Stomach (tissue), 9 donors: ENCODE measurements around the gene OSTF1. TPM values are rescaled to one million over a fixed set of nuclear protein-coding genes. Genes with fewer than 3 reads are reported as not detected.

Experiments
- DNase-seq, 2 donors: peaks; one replicate each; pipeline versions ENCODE4 v3.0.0 to v3.0.0-alpha.2; 2013 to 2019
- H3K27ac ChIP-seq, 5 donors: fragments of 200-600 bp in 4 of 5; sonication (generic) in 4 of 5; one replicate each; pipeline ENCODE4 v1.5.1; 2013 to 2019; ENCODE audit warnings: mild to moderate bottlenecking in 1 of 5, moderate library complexity in 1 of 5
- H3K27me3 ChIP-seq, 3 donors: fragments of 200-600 bp; sonication (generic); one replicate each; pipeline ENCODE4 v1.5.1; 2017 to 2019; ENCODE audit warnings: mixed run types in 1 of 3
- H3K36me3 ChIP-seq, 4 donors: fragments of 200-600 bp; sonication (generic); 1 replicate in 3 of 4; 2 replicates in 1 of 4; pipeline ENCODE4 v1.5.1; 2016 to 2019
- H3K4me1 ChIP-seq, 4 donors: fragments of 200-600 bp; sonication (generic); one replicate each; pipeline ENCODE4 v1.5.1; 2016 to 2019
- H3K4me3 ChIP-seq, 4 donors: fragments of 200-600 bp; sonication (generic) in 3 of 4; one replicate each; pipeline ENCODE4 v1.5.1; 2016 to 2019; ENCODE audit warnings: mild to moderate bottlenecking in 1 of 4
- H3K9me3 ChIP-seq, 4 donors: fragments of 200-600 bp; sonication (generic); one replicate each; pipeline ENCODE4 v1.5.1; 2016 to 2019
- EP300 ChIP-seq: sonication (generic); formaldehyde crosslinking; IDR thresholded peaks from one replicate; pipeline ENCODE4 v1.6.1; 2017; ENCODE audit warnings: antibody characterized with exemption
- POLR2A ChIP-seq, 4 donors: fragments of 450-650 bp; IDR thresholded peaks; one replicate each; pipeline ENCODE4 v1.6.1; 2016; ENCODE audit warnings: antibody characterized with exemption in 4 of 4, control low read depth in 2 of 4, mild to moderate bottlenecking in 1 of 4, moderate library complexity in 1 of 4
- POLR2AphosphoS5 ChIP-seq, 3 donors: sonication (generic); formaldehyde crosslinking; IDR thresholded peaks; one replicate each; pipeline ENCODE4 v1.6.1; 2016; ENCODE audit warnings: antibody characterized with exemption in 3 of 3
- WGBS, 5 donors: extraction: QIAGEN DNeasy Blood & Tissue Kit in 3 of 5; methylation state at CpG; one replicate each; pipeline versions ENCODE4 v1.1.5 to v1.1.7; 2013 to 2018; 5-methylcytosine and 5-hydroxymethylcytosine counted together
- intact Hi-C: fragments of 100-400 bp; cut with DNase I; formaldehyde crosslinking; loops from one replicate; pipeline ENCODE4 v1.15.1; 2023; ENCODE audit warnings: low total_unique reads
- polyA plus RNA-seq, 3 donors: library from polyadenylated mRNA; stranded (reverse); fragments of 200-250 nt; gene quantifications; one replicate each; pipeline ENCODE4 v1.2.3, GENCODE V29; 2013
- total RNA-seq, 5 donors: library from RNA; depleted of rRNA; stranded (reverse); fragments of >200 nt; gene quantifications; one replicate each; pipeline versions ENCODE4 v1.1.0 to v1.2.3, GENCODE V29; 2014 to 2016
- TF ChIP-seq, protein P1 (sequence below), 7 experiments: fragments of 450-650 bp in 4 of 7; fragments of 200-600 bp in 3 of 7; sonication (generic) in 3 of 7; IDR thresholded peaks; one replicate each; pipeline ENCODE4 v1.5.1; 2016 to 2019; ENCODE audit warnings: antibody characterized with exemption in 7 of 7, control low read depth in 2 of 7, mild to moderate bottlenecking in 1 of 7
- donor health status: healthy with polysubstance abuse.
- donor health status: Bipolar disorder and iron deficiency.
- donor health status: healthy.

Gene OSTF1
- total and polyA plus RNA-seq, 8 donors, result 2.2 to 79.4 (median 43.5) TPM; not detected in 1

DNA sequence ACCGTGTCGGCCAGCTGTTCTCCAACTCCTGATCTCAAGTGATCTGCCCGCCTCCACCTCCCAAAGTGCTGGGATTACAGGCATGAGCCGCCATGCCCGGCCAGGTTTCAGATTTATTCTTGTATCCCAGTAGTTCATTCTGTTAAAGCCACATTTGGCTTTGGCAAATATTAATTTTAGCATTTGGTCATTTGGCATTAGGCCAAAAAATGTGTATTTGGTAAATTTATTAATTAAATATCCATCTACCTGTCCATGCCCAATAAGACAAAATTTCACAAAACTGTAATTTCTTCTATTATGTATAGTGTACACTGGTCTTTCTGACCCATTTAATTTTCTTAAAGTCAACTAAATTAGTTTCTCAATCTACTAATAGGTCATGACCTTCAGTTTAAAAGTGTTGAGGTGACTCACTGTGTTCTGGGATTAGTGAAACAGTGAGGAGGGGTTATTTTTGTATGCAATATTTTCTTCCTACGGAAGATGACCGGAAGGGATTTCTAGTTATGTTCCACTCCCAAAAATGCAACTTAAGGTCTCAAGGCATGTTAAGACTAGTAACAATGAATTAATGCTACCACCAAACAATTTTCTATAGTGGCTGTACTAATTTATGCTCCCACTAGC, 21.0 kb downstream of the OSTF1 start:
- 86 to 95% (median 92%) methylated on average over 7 of the region's 7 CpGs for WGBS, 5 donors
- Histone ChIP-seq H3K27ac (peak overlapping the region in 4 of 5 donors; percentile 22 to 74 (median 59)), H3K4me1 (peaks cover 0 to 96% (median 49%) of the 10 kb centered on the region in 4 donors), H3K27me3 (no peaks in the 10 kb centered on the region), H3K9me3 (no peaks in the 10 kb centered on the region), H3K36me3 (no peaks in the 10 kb centered on the region), H3K4me3 (no peak overlapping the region)
- intact Hi-C loops, result no loop called here
- TF ChIP-seq, protein P1, sequence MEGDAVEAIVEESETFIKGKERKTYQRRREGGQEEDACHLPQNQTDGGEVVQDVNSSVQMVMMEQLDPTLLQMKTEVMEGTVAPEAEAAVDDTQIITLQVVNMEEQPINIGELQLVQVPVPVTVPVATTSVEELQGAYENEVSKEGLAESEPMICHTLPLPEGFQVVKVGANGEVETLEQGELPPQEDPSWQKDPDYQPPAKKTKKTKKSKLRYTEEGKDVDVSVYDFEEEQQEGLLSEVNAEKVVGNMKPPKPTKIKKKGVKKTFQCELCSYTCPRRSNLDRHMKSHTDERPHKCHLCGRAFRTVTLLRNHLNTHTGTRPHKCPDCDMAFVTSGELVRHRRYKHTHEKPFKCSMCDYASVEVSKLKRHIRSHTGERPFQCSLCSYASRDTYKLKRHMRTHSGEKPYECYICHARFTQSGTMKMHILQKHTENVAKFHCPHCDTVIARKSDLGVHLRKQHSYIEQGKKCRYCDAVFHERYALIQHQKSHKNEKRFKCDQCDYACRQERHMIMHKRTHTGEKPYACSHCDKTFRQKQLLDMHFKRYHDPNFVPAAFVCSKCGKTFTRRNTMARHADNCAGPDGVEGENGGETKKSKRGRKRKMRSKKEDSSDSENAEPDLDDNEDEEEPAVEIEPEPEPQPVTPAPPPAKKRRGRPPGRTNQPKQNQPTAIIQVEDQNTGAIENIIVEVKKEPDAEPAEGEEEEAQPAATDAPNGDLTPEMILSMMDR (IDR thresholded peaks at IDR 0.05), result no peak
- TF ChIP-seq POLR2A (IDR thresholded peaks at IDR 0.05) (no peak), EP300 (no peak), POLR2AphosphoS5 (IDR thresholded peaks at IDR 0.05) (no peak)
- DNase-seq, result no peak

DNA sequence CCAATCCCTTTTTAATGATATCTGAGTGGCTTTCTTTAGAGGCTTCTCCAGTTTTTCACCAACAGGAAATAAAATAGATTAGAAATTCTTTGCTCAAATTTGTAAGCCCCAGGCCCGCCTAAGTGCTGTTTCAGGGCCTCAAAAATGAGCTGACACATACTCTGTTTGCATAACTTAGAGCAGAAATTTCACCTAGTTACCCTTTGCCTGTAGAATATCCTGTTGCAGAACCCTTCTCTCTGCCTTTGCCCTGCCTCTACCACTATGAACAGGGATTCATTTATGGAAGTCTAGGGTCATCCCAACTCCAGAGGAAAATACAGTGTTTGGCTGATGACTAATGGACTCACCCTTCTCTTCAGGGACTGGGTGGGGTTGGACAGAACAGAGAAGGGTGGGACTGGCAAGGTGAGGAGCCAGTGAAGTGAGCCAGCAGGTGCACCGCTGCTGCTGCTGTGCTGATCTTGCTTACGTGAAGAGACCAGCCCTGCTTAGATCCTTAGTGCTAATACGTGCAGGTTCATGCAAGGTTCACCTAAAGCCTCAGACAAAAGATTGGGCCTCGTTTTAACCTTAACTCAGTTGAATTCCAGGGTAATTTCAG, 22.8 kb downstream of the OSTF1 start:
- Histone ChIP-seq H3K27ac (peak overlapping the region in 3 of 5 donors; percentile 4 to 56 (median 47)), H3K27me3 (no peaks in the 10 kb centered on the region), H3K4me1 (peaks cover 0 to 86% (median 42%) of the 10 kb centered on the region in 4 donors), H3K4me3 (no peak overlapping the region), H3K9me3 (no peaks in the 10 kb centered on the region), H3K36me3 (no peaks in the 10 kb centered on the region)
- WGBS, 5 donors, result 37 to 61% (median 52%) methylated on average over 5 of the region's 5 CpGs
- intact Hi-C loops, result no loop called here
- peak; percentile 39 to 74 for DNase-seq
- TF ChIP-seq EP300 (no peak), POLR2A (IDR thresholded peaks at IDR 0.05) (no peak), POLR2AphosphoS5 (IDR thresholded peaks at IDR 0.05) (peak in 1 of 3 donors; percentile 27)
- TF ChIP-seq, protein P1 (IDR thresholded peaks at IDR 0.05), result no peak

DNA sequence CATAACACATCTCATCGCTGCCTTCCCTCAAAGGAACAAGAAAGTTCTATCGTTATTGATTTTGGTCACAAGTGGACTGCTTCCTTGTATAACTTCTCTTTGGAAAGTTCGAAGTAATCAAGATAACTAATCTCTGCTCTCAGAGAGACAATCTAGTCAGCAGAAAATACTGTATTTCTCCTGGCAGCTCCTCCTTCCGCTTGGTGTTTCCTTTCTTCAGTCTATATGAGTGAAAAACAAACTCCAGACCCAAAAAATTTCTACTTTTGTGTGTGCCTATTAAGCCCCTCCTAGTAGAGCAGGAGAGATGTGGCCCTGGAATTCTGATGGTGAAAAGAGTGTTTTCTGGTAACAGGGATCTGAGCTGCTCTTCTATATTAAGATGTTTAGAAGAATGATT, 24.5 kb downstream of the OSTF1 start:
- TF ChIP-seq EP300, result no peak
- TF ChIP-seq, protein P1 (IDR thresholded peaks at IDR 0.05), result no peak
- TF ChIP-seq POLR2A (IDR thresholded peaks at IDR 0.05), result no peak
- TF ChIP-seq POLR2AphosphoS5 (IDR thresholded peaks at IDR 0.05), result no peak
- intact Hi-C loops, result no loop called here
- Histone ChIP-seq H3K27ac (peak overlapping the region in 1 of 5 donors; percentile 26), H3K9me3 (no peaks in the 10 kb centered on the region), H3K27me3 (no peaks in the 10 kb centered on the region), H3K36me3 (peaks cover 0 to 3% (median 2%) of the 10 kb centered on the region in 4 donors), H3K4me1 (peaks cover 0 to 77% (median 36%) of the 10 kb centered on the region in 4 donors), H3K4me3 (no peak overlapping the region)
- DNase-seq, result no peak
- 37 to 56% (median 43%) methylated on average over 4 of the region's 4 CpGs for WGBS, 5 donors

DNA sequence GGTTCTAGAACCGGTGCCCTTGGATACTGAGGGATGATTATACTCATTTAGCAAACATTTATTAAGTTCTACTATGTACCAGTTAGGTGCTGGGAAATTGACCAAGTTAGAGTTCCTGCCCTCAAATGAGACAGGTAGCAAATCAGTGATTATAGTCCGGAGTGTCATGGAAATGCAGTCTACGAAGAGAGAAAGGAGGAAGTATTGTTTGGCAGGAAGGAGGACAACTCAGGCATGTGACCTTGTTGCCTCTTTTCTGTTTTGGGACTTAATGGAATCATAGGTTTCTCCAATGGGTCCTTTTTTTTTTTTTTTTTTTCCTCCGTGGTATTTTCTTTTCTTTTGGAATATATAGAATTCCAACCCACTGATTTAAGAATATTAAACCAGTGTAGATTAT, 28.0 kb downstream of the OSTF1 start:
- H3K4me1 ChIP-seq, result peaks cover 0 to 50% (median 15%) of the 10 kb centered on the region in 4 donors
- 75 to 82% (median 76%) methylated on average over 4 of the region's 4 CpGs for WGBS, 5 donors
- H3K36me3 ChIP-seq, result peaks cover 8 to 36% (median 32%) of the 10 kb centered on the region in 4 donors
- no peak overlapping the region for H3K27ac ChIP-seq
- DNase-seq, result no peak
- H3K27me3 ChIP-seq, result no peaks in the 10 kb centered on the region
- no peak overlapping the region for H3K4me3 ChIP-seq
- no peak for TF ChIP-seq EP300
- TF ChIP-seq POLR2AphosphoS5 (IDR thresholded peaks at IDR 0.05), result no peak
- TF ChIP-seq, protein P1 (IDR thresholded peaks at IDR 0.05), result no peak
- no peak for TF ChIP-seq POLR2A (IDR thresholded peaks at IDR 0.05)
- H3K9me3 ChIP-seq, result no peaks in the 10 kb centered on the region
- intact Hi-C loops, result no loop called here
